Measurements from ENCODE around the gene MUC4.
"Not testable (repeated sequence)": the region's sequence is repeated elsewhere in the genome, so short reads cannot be mapped to it uniquely, and the experiment has no call there.

MUC4 gene

DNA sequence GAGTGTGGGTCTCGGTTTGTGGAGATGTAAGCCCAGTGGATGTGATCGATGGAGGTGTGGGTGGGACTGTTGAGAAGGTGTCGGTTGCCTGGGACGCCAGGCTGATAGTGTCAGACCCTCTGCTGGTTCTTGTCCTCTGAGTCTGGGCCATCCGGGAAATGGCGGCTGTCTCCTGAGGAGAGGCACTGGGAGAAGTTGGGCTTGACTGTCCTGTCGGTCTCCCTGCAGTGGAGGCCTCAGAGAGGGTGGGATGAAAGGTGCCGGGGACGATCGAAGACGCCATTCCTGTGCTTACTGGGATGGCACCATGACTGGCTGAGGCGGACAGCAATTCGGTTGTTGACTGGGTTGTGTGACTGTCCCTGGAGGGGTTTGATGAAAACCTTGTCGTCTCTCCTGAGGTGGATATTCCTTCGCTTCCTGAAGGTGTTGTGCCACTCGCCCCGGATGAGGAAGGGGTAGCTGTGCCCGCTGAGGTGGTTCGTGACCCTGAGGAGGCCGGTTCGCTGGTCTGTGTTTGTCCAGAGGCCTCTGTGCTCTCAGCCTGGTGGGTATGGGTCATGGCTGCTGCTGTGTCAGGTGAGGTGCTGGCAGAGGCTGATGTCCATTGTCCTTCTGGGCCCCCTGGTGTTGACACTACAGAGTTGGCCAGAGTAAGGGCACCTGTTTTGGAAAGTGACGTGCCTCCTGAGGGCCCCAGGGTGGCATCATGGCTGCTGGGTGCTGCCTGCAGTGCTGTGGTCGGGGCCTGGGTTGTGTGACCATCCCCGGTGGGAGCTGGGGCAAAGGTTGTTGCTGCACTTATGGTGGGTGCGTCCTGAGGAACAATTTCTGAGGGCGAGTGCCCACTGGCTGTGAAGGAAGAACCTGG lies 22.8 kb downstream of the MUC4 start:
- DNase-seq = no peak

DNA sequence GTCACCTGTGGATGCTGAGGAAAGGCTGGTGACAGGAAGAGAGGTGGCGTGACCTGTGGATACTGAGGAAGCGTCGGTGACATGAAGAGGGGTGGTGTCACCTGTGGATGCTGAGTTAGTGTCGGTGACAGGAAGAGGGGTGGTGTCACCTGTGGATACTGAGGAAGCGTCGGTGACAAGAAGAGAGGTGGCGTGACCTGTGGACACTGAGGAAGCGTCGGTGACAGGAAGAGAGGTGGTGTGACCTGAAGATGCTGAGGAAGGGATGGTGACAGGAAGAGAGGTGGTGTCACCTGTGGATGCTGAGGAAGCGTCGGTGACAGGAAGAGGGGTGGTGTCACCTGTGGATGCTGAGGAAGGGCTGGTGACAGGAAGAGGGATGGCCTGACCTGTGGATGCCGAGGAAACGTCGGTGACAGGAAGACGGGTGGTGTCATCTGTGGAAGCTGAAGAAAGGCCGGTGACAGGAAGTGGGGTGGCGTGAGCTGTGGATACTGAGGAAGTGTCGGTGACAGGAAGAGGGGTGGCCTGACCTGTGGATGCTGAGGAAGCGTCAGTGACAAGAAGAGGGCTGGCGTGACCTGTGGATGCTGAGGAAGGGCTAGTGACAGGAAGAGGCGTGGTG lies 25.8 kb downstream of the MUC4 start:
- not testable (repeated sequence) for DNase-seq

DNA sequence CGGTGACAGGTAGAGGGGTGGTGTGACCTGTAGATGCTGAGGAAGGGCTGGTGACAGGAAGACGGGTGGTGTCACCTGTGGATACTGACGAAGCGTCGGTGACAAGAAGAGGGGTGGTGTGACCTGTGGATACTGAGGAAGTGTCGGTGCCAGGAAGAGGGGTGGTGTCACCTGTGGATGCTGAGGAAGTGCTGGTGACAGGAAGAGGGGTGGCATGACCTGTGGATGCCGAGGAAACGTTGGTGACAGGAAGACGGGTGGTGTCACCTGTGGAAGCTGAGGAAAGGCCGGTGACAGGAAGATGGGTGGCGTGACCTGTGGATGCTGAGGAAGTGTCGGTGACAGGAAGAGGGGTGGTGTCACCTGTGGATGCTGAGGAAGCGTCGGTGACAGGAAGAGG lies 27.7 kb downstream of the MUC4 start:
- not testable (repeated sequence) for DNase-seq

DNA sequence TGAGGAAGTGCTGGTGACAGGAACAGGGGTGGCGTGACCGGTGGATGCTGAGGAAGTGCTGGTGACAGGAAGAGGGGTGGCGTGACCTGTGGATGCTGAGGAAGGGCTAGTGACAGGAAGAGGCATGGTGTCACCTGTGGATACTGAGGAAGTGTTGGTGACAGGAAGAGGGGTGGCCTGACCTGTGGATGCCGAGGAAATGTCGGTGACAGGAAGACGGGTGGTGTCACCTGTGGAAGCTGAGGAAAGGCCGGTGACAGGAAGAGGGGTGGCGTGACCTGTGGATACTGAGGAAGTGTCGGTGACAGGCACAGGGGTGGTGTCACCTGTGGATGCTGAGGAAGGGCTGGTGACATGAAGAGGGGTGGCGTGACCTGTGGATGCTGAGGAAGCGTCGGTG lies 30.5 kb downstream of the MUC4 start:
- DNase-seq = not testable (repeated sequence)

DNA sequence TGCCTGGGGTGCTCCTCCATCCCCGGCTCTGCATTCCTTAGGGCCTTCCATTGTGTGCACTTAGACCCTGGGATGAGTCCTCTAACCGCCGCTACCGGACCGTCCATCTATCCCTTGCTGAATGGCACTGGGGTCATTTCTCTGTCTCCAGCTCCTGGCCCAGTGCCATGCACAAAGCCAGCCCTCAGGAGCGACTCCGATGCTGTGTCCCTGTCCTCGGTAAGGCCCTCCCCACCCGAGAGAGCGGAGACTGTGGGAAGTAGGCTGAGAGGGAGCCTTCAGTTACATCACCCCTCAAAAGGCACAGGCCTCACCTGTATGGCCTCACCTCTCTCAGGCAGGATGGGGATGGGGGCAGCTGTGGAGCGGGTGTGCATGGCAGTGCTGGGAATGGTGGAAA lies 33.8 kb downstream of the MUC4 start:
- no peak for DNase-seq

DNA sequence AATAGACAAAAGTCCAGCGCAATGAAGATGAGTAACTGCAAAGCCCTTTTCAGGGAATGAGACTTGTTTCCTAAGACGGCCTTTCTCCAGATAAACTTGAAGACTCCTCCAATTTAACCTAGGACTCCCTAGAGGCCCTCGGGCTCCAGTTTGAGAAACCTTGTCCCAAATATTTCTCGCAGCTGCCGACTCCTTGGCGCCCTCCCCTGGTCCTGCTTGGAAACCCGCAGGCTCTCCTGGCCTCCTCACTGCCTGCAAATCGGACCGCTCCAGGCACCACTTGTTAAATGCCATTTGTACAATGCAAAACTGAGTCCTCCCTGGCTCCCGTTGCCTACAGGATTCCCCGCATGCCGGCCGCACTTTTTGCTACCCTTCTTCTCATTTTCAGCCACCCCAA lies 36.8 kb downstream of the MUC4 start:
- DNase-seq = peak in 7 of 56 donors; percentile 4 to 42 (median 14)

DNA sequence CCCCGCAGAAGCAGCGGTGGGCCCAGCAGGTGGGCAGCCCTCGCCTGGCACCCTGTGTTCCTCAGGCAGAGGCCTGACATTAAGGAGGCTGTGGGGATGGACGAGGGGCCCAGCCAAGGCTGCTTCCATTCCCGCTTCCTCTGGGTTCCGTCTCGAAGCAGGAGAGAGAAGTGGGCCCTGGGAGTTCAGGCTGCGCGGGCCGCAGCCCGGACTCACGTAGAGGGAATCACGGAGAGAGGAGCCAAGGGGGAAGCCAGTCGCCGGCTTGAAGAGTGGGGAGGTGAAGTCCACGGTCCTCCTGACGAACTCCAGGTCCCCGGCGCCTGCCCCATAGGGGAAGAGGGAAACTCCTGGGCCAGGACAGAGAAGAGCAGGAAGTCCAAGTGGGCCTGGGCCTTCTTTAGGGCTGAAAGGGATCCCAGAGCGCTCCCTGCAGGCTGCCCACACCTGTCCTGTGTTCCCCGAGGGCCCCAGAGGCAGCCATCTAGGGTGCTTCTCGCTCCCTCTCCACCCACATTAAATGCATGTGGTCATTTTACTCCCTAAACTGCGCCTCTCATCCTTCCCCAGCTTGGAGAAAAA lies 37.7 kb downstream of the MUC4 start:
- DNase-seq = no peak

DNA sequence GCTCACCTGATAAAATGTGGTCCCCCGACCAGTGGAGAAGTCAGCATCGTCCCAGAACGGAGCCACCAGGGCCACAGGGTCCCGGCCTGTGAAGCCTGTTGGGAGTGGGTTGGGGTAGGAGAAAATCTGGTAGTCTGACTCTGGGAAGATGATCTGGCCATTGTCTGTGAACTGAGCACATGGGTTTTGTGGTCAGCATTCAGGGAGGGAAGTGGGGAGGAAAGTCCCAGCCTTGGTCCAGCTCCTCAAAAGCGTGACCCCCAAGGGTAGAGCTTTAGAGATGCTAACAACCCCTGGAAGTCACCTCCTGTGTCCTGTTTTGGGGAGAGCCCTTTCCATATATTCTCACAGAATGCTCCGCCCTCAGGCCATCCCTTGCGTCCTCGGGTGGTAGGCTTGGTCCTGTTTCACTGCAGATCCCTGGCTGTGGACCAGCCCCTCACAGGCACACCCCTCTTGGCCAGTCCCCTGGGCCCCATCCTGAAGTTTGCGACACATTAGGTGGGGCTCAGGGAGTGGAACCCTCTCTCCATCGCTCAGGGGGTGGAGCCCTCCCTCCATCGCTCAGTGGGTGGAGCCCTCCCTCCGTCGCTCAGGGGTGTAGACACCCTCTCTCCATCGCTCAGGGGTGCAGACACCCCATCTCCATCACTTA lies 40.0 kb downstream of the MUC4 start:
- DNase-seq = no peak

DNA sequence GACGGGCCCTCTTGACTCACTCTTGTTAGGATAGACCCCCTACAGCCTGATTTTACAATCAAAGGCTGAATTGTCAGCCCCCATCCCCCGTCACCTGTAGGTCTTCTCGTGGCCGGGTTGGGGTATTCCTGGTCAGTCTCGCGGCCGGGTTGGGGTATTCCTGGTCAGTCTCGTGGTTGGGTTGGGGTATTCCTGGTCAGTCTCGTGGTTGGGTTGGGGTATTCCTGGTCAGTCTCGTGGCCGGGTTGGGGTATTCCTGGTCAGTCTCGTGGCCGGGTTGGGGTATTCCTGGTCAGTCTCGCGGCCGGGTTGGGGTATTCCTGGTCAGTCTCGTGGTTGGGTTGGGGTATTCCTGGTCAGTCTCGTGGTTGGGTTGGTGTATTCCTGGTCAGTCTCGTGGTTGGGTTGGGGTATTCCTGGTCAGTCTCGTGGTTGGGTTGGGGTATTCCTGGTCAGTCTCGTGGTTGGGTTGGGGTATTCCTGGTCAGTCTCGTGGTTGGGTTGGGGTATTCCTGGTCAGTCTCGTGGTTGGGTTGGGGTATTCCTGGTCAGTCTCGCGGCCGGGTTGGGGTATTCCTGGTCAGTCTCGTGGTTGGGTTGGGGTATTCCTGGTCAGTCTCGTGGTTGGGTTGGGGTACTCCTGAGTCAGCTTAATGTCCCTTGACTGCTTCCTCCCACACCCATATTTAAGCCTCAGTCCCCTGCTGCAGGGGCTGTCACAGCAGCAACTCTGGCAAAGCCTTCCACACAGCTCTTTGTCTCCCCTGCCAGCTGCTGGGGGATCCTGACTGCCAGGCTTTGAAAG lies 40.7 kb downstream of the MUC4 start:
- DNase-seq = not testable (repeated sequence)

DNA sequence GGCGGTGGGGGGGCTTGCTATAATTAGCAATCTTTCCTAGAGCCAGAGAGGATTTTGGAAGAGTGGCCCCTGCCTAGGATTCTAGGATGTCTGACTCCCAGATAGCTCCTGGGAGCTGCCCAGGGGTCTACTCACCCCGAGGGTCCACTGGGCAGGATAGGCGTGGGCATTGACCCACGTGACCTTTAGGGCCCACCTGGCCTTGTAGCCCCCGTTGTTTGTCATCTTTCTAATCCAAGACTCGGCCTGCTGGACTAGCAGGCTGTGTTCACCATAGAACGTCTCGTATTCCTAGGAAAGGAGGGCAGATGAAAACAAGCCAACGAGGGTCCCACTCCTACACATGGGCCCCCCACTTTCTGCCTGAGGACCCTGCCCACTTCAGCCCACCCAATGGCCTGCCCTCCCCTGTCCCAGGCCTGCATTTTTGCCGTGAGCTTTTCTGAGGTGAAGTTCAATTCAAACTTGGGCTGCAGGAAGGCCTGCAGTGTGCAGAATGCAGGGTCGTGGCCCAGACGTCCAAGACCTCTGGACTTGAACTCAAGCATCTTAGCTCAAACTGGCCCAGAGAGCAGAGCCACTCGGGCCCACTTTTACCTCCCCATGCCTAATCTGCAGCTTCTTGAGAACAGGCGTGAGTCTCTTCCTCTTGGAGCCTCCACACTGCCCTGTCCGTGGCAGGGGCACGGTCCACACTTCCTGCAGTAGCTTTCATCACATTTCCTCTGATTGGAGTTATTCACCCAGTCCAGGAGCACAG lies 41.5 kb downstream of the MUC4 start:
- DNase-seq = no peak

DNA sequence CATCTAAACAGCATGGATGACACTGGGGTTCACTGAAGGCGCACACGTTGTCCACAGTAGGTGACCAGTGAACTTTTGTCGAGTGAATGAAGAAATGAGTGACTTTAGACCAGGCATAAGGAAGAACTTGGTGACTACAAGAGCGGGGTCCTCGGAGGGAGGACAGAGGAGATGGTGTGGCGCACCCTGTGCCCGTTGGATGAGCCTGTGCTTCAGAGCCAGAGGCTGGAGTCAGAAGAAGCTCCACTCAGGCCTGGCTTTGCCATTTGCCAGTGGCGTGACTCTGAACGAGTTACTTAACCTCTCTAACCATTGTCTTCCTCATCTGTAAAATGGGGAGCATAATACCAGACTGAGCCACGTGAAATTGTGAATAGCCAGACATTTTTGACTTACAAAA lies 42.2 kb downstream of the MUC4 start:
- DNase-seq = no peak

DNA sequence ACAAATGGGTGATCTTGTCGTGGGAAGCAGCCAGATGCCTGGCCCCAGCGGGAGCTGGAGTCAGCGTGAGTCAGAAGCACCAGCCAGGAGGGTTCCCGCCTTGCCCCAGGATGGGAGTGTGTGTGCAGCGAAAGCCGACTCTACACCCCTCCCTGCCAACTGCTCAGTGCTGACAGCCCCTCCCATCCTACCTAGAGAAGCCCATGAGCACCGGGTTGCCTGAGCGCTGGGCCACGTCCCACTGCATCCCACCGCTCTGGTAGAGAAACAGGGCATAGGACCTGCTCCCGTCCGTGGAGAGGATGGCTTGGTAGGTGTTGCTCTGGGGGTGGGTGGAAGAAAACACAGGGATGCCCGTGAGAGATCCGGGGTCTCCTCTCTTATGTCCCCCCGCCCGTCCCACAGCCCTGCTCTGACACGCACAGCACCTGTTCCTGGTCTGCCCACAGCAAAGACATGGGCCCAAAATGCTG lies 42.9 kb downstream of the MUC4 start:
- no peak for DNase-seq

DNA sequence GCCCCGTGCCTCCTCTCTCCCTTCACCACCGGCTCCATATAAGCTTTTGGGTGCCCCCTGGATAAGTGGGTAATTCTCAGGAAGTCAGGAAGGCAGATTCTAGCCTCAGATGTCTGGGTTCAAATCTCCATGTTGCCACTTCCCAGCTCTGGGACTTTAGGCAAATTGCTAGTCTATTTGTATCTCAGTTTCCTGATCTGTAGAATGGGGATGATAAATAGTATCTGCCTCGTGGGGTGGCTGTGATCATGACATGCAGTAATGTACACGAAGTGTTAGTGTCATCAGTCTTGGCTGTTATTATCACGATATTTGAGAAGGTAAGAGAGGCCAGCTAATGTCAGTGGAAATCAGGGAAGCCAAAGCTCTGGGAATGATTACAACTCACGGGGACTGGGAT lies 43.3 kb downstream of the MUC4 start:
- no peak for DNase-seq

DNA sequence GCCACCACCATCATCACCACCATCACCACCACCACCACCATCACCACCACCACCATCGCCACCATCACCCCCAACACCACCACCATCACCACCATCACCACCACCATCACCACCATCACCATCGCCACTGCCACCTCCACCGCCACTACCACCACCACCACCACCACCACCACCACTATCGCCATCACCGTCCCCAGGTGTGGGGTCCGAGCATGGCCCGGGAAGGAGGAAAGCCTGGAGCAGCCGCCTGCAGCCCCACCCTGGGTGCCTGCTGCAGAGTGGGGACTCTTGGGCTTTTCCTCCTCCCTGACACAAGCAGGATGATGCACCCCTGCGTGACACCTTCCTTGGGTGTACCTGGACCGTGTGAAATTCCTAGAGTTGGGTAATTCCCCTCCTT lies 43.9 kb downstream of the MUC4 start:
- no peak for DNase-seq

DNA sequence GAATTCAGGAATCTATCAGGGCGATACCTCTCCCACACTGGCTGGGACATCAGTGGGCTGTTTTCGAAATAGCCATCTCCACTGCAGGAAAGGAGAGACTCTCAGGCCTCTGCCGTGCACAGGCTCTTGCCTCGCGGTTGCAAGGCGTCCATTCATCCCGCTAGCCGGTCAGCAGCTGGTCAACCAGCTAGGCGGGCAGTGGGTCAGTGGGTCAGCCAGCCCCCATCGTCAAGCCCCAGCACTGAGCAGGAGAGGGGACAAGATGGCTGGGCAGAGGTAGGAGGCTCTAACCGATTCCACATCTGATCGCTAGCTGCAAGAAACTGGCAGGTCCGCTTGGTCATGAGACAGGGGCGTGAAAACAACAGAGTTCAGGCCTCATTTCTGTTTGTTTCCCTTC lies 45.1 kb downstream of the MUC4 start:
- DNase-seq = no peak

DNA sequence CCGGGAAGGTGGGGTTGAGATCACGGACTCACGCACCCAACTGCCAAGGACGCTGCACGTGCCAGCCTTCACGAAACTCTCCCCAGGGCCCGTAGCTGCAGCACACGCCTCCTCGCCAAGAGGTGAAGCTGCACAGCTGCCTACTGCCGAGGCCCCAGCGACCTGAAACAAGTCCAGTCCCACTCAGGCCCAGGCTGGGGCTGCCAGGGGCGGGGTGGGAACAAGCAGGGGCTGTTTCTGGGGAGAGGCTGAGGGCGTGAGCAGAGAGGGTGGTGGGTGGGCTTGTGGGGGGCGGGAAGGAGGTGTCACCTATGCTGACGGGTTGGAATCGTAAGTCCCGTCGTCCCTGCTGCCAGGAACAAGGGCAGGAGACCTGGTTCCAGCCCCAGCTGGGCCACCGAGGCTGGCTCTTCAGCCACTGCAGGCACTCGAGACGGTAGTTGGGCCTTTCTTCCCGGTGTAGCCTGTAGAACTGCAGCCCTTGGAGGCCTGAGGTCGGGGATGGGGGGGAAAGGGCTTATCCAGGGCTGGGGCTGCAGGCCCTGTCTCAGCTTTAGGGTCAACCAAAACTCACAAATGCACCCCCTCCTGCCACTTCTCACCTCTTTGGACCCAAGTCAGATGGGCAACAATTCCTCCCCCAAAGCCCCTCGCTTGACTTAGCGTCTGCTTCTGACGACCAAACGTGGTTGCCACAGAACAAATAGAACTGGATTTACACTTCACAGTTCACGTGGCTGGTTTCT lies 46.6 kb downstream of the MUC4 start:
- no peak for DNase-seq

DNA sequence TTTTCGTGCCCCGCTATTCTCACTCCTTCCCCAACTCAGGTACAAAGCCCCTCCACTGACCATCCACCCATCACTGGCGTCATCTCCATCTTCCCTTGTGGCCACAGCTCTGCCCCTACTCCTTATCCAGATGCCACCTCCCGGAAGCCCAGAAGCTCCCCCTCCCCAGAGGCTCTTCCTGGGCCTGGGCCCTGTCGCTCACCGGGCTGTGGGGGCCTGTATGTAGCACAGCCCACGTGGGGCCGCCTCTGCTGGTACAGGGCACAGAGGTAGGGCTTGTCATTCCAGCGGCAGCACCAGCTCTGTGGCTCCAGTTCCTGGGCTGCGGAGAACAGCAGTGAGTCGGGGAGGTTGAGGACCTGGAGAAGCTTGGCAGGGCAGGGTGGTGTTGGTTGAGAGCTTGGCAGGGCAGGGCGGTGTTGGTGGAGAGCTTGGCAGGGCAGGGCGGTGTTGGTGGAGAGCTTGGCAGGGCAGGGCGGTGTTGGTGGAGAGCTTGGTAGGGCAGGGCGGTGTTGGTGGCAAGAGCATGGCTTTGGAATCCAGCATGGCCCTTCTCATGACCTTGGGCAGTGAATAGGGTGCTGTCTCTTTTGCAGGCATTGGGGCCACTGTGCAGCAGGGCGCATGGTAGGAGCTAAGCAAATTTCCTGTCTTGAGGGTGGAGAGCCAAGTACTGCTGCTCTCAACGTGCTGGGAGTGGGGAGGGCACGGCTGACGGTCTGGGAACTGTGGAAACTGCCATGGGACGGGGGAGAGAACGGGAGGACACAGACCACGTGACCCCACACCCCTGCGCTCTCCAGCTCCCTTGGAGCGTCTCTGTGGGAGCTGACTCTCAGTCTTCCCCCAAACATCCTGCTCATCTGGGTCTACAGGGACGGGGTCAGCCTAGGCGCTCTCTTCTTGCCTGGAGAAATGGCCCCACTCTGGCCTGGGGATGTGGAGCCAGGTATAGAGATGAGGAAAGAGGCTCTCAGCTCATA lies 47.6 kb downstream of the MUC4 start:
- DNase-seq = no peak

All from nucleus accumbens (tissue), 56 donors.